ENCODE data around the gene MAGEA9. TPM values are rescaled to one million over a fixed set of nuclear protein-coding genes. Genes with fewer than 3 reads are reported as not detected.
"Not testable (repeated sequence)": the region's sequence is repeated elsewhere in the genome, so short reads cannot be mapped to it uniquely, and the experiment has no call there.

The MAGEA9 gene
- total RNA-seq, 1 experiment from 2014 or later, result not detected

- no peak for TF ChIP-seq ESRRA (CRISPR knock-in tag; IDR thresholded peaks at IDR 0.05; ENCODE audit: borderline replicate concordance)
Measured at GRCh38 chrX:149758068-149758714, 23.5 kb upstream of the MAGEA9 start (continued).

GRCh38 chrX:149758715-149759078 is 23.0 kb upstream of the MAGEA9 start:
- H3K36me3 Mint-ChIP-seq; H3K4me1 Mint-ChIP-seq; CTCF ChIA-PET; H3K27me3 Mint-ChIP-seq (ENCODE audit: low read depth); DNase-seq (ENCODE audit: low spot score); ATAC-seq; POLR2A ChIA-PET; H3K9me3 Mint-ChIP-seq; H3K27ac Mint-ChIP-seq; H3K4me3 Mint-ChIP-seq: not testable (repeated sequence)

GRCh38 chrX:149759824-149760223 is 21.9 kb upstream of the MAGEA9 start:
- ATAC-seq (no peak), DNase-seq (ENCODE audit: low spot score) (no peak)
- ChIA-PET POLR2A (no interaction called here), CTCF (no interaction called here)
- no peaks in the 10 kb centered on the region; the same call in none of the 2 replicates for H3K27me3 Mint-ChIP-seq (ENCODE audit: low read depth)
- no peaks in the 10 kb centered on the region for H3K9me3 Mint-ChIP-seq
- no peak overlapping the region for H3K27ac Mint-ChIP-seq
- H3K36me3 Mint-ChIP-seq, result no peaks in the 10 kb centered on the region
- no peaks in the 10 kb centered on the region for H3K4me1 Mint-ChIP-seq
- no peak overlapping the region for H3K4me3 Mint-ChIP-seq
- TF ChIP-seq NFYB (CRISPR knock-in tag; conservative IDR thresholded peaks at IDR 0.05; ENCODE audit: low read depth) (no peak), GRHL2 (CRISPR knock-in tag; IDR thresholded peaks at IDR 0.05; ENCODE audit: insufficient replicate concordance, severe bottlenecking) (no peak), OVOL2 (CRISPR knock-in tag; IDR thresholded peaks at IDR 0.05; ENCODE audit: borderline replicate concordance) (no peak), GABPB1 (CRISPR knock-in tag; IDR thresholded peaks at IDR 0.05) (no peak), CREM (CRISPR knock-in tag; IDR thresholded peaks at IDR 0.05) (no peak), ZNF317 (CRISPR knock-in tag; IDR thresholded peaks at IDR 0.05; ENCODE audit: borderline replicate concordance, low read depth) (no peak)
- TF ChIP-seq, protein P1, sequence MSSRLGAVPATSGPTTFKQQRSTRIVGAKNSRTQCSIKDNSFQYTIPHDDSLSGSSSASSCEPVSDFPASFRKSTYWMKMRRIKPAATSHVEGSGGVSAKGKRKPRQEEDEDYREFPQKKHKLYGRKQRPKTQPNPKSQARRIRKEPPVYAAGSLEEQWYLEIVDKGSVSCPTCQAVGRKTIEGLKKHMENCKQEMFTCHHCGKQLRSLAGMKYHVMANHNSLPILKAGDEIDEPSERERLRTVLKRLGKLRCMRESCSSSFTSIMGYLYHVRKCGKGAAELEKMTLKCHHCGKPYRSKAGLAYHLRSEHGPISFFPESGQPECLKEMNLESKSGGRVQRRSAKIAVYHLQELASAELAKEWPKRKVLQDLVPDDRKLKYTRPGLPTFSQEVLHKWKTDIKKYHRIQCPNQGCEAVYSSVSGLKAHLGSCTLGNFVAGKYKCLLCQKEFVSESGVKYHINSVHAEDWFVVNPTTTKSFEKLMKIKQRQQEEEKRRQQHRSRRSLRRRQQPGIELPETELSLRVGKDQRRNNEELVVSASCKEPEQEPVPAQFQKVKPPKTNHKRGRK (CRISPR knock-in tag; IDR thresholded peaks at IDR 0.05; ENCODE audit: borderline replicate concordance), result no peak

DNA sequence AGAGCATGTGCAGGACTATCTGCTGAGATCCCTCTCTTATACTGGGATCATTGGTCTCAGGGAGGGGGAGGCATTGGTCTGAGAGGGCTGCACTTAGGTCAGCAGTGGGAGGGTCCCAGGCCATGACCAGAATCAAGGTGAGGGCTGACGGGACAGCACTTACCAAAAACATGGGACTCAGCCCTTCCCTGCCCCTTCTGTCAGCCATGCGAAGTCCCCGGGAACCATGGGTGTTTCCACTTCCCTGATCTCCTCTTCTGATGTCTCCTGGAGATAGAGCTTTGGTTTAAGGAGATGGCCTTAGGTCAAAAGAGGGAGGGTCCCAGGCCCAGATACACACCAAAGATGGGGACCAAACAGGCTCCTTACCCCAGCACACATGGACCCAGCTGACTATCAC is 20.8 kb upstream of the MAGEA9 start:
- H3K4me3 Mint-ChIP-seq, result no peak overlapping the region
- ATAC-seq (no peak), DNase-seq (ENCODE audit: low spot score) (no peak)
- no peak for TF ChIP-seq EMX1 (CRISPR knock-in tag; IDR thresholded peaks at IDR 0.05)
- TF ChIP-seq, protein P2, sequence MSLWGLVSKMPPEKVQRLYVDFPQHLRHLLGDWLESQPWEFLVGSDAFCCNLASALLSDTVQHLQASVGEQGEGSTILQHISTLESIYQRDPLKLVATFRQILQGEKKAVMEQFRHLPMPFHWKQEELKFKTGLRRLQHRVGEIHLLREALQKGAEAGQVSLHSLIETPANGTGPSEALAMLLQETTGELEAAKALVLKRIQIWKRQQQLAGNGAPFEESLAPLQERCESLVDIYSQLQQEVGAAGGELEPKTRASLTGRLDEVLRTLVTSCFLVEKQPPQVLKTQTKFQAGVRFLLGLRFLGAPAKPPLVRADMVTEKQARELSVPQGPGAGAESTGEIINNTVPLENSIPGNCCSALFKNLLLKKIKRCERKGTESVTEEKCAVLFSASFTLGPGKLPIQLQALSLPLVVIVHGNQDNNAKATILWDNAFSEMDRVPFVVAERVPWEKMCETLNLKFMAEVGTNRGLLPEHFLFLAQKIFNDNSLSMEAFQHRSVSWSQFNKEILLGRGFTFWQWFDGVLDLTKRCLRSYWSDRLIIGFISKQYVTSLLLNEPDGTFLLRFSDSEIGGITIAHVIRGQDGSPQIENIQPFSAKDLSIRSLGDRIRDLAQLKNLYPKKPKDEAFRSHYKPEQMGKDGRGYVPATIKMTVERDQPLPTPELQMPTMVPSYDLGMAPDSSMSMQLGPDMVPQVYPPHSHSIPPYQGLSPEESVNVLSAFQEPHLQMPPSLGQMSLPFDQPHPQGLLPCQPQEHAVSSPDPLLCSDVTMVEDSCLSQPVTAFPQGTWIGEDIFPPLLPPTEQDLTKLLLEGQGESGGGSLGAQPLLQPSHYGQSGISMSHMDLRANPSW (CRISPR knock-in tag; conservative IDR thresholded peaks at IDR 0.05; ENCODE audit: low read depth), result no peak
- TF ChIP-seq CREM (CRISPR knock-in tag; IDR thresholded peaks at IDR 0.05), result no peak
- TF ChIP-seq JAZF1 (CRISPR knock-in tag; IDR thresholded peaks at IDR 0.05), result no peak
- no peak for TF ChIP-seq FOXP1 (CRISPR knock-in tag; IDR thresholded peaks at IDR 0.05; ENCODE audit: borderline replicate concordance)
- TF ChIP-seq NFE2L1 (CRISPR knock-in tag; IDR thresholded peaks at IDR 0.05), result no peak
- TF ChIP-seq NR1H2 (CRISPR knock-in tag; IDR thresholded peaks at IDR 0.05), result no peak
- TF ChIP-seq FOXJ3 (CRISPR knock-in tag; IDR thresholded peaks at IDR 0.05; ENCODE audit: borderline replicate concordance), result no peak
- no peak for TF ChIP-seq OVOL2 (CRISPR knock-in tag; IDR thresholded peaks at IDR 0.05; ENCODE audit: borderline replicate concordance)
- TF ChIP-seq, protein P3, sequence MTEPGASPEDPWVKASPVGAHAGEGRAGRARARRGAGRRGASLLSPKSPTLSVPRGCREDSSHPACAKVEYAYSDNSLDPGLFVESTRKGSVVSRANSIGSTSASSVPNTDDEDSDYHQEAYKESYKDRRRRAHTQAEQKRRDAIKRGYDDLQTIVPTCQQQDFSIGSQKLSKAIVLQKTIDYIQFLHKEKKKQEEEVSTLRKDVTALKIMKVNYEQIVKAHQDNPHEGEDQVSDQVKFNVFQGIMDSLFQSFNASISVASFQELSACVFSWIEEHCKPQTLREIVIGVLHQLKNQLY (CRISPR knock-in tag; IDR thresholded peaks at IDR 0.05), result no peak
- no peaks in the 10 kb centered on the region for H3K4me1 Mint-ChIP-seq
- no peaks in the 10 kb centered on the region; the same call in none of the 2 replicates for H3K27me3 Mint-ChIP-seq (ENCODE audit: low read depth)
- ChIA-PET POLR2A (no interaction called here), CTCF (no interaction called here)
- no peaks in the 10 kb centered on the region for H3K36me3 Mint-ChIP-seq
- H3K27ac Mint-ChIP-seq, result no peak overlapping the region
- H3K9me3 Mint-ChIP-seq, result no peaks in the 10 kb centered on the region

GRCh38 chrX:149761858-149762674 is 19.7 kb upstream of the MAGEA9 start:
- H3K36me3 Mint-ChIP-seq; H3K27ac Mint-ChIP-seq; H3K9me3 Mint-ChIP-seq; H3K4me1 Mint-ChIP-seq; H3K4me3 Mint-ChIP-seq; H3K27me3 Mint-ChIP-seq (ENCODE audit: low read depth); POLR2A ChIA-PET; ATAC-seq; DNase-seq (ENCODE audit: low spot score); CTCF ChIA-PET: not testable (repeated sequence)
